ENCODE results near the gene COL4A2. TPM values are rescaled to one million over a fixed set of nuclear protein-coding genes. Genes with fewer than 3 reads are reported as not detected.

COL4A2 gene
- total RNA-seq, 4 donors from 2014 or later = 419 to 931 (median 555) TPM

DNA sequence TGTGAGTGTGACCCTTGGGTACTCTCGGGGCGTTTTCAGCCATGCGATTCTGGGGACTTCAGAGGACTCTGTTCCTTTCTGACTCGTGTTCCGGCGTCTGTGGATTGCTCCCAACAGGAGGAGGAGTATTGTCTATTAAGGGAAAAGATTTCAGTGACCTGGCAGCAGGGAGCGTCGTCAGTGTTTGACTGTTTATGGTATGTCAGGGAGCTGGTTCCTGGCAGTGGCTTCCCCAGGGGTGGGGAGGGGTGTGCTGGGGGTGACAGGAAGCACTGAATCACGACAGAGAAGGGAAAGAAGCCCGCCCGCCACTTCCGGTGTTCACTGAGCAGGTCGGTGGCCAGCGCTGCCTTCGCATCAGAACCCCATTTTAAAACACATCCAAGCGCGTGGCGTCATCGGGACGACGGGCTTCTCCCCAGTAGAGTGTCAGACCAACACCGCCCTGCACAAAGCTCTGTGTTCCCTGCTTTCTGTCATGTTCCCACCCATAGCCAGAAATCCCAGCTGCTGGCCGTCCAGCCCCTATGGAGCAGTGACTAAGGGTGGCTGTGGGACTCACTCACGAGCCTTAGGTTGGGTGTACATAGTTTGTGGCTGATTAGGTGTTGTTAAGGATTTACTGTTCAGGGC lies 33.8 kb downstream of the COL4A2 start:
- 21% methylated on average over 24 of the region's 24 CpGs for WGBS
- DNase-seq (ENCODE audit: extremely low spot score) = peak; percentile 98
- H3K36me3 ChIP-seq = no peaks in the 10 kb centered on the region
- peak overlapping the region; percentile 91 to 98 (median 92) for H3K27ac ChIP-seq (replicated peaks in 1 of 4)
- no peaks in the 10 kb centered on the region for H3K9me3 ChIP-seq
- intact Hi-C loops (cut with DNase I) = loop anchor here (5.0 kb wide), 2 partner anchors 34 to 71 kb away; partner anchors contain the start of genes COL4A1 and COL4A2
- TF ChIP-seq POLR2A (IDR thresholded peaks at IDR 0.05; ENCODE audit: low read depth) = no peak
- TF ChIP-seq POLR2AphosphoS5 (IDR thresholded peaks at IDR 0.05) = peak in 1 of 2 donors; percentile 85
- TF ChIP-seq EP300 (IDR thresholded peaks at IDR 0.05) = peak; percentile 93
- peaks cover 70 to 100% (median 96%) of the 10 kb centered on the region in 4 donors for H3K4me1 ChIP-seq
- no peaks in the 10 kb centered on the region for H3K27me3 ChIP-seq
- peak overlapping the region; percentile 30 to 40 (median 36) for H3K4me3 ChIP-seq

DNA sequence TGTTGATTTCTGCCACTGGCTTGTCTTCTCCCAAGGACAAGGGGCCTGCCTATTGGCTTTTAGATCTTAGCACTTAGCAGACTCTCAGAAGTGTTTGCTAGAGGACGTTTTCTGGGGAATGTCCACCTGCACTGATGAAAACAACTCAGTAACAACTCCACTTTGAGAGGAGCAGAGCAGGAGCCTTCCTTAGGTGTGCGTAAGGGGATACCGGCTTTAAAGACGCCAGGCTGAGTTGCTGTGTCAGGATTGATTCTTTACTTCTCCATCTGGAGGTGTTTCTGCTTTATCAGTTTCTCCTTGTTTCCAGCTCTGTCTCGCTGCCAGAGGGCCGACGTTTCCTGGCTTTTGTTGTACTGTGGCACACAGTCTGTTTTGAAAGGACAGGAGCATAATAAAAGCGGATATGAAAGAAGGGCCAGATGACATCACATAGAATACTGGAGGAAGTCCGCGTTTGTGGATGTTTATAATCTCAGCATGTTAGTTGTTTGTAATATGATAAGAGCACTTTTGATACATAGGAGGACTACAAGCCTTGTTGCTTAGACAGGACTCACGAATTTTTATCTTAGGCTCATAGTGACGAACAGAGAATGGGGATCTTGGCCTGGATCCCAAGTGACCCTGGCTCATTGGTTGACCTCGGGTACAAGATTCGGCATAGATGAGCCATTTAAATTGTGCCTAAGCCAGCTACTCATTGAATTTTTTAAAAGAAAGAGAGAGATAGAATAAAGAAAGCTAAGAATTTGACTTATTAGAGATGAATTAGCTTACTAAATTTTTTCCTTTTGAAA lies 34.6 kb downstream of the COL4A2 start:
- Histone ChIP-seq H3K36me3 (no peaks in the 10 kb centered on the region), H3K27ac (replicated peaks in 1 of 4) (peak overlapping the region; percentile 91 to 98 (median 92)), H3K9me3 (no peaks in the 10 kb centered on the region), H3K27me3 (no peaks in the 10 kb centered on the region), H3K4me1 (peaks cover 66 to 98% (median 95%) of the 10 kb centered on the region in 4 donors), H3K4me3 (peak overlapping the region; percentile 14 to 40 (median 34))
- TF ChIP-seq, protein P1, sequence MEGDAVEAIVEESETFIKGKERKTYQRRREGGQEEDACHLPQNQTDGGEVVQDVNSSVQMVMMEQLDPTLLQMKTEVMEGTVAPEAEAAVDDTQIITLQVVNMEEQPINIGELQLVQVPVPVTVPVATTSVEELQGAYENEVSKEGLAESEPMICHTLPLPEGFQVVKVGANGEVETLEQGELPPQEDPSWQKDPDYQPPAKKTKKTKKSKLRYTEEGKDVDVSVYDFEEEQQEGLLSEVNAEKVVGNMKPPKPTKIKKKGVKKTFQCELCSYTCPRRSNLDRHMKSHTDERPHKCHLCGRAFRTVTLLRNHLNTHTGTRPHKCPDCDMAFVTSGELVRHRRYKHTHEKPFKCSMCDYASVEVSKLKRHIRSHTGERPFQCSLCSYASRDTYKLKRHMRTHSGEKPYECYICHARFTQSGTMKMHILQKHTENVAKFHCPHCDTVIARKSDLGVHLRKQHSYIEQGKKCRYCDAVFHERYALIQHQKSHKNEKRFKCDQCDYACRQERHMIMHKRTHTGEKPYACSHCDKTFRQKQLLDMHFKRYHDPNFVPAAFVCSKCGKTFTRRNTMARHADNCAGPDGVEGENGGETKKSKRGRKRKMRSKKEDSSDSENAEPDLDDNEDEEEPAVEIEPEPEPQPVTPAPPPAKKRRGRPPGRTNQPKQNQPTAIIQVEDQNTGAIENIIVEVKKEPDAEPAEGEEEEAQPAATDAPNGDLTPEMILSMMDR (IDR thresholded peaks at IDR 0.05) = no peak
- TF ChIP-seq POLR2AphosphoS5 (IDR thresholded peaks at IDR 0.05) = peak in 1 of 2 donors; percentile 14
- intact Hi-C loops (cut with DNase I) = loop anchor here (5.0 kb wide), 2 partner anchors 34 to 71 kb away; partner anchors contain the start of genes COL4A1 and COL4A2
- WGBS = 19% methylated on average over 14 of the region's 14 CpGs
- DNase-seq (ENCODE audit: extremely low spot score) = no peak

DNA sequence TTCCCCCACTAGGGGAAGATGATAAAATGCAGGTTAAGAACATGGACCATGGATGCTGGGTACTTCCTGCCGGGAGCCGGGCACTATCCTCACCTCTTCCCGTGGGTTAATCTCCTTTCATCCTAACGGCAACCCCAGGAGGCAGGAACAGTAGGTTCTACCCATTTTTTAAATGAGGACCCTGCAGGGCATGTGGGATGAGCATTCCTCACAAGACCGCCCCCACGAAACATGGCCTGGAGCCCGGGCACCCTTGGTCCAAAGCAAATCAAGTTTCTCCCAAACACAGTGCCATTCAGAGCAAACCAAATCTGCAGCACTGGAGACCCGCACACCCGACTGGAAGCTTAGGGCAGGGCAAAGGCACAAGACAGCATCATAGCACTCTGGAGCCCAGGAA lies 35.4 kb downstream of the COL4A2 start:
- no peaks in the 10 kb centered on the region for H3K36me3 ChIP-seq
- H3K27me3 ChIP-seq = no peaks in the 10 kb centered on the region
- peak overlapping the region; percentile 91 to 98 (median 92) for H3K27ac ChIP-seq (replicated peaks in 1 of 4)
- H3K4me3 ChIP-seq = no peak overlapping the region
- peaks cover 66 to 98% (median 95%) of the 10 kb centered on the region in 4 donors for H3K4me1 ChIP-seq
- H3K9me3 ChIP-seq = no peaks in the 10 kb centered on the region
- no peak for DNase-seq (ENCODE audit: extremely low spot score)
- 61% methylated on average over 7 of the region's 9 CpGs for WGBS
- TF ChIP-seq, protein P1 (IDR thresholded peaks at IDR 0.05) = no peak
- TF ChIP-seq POLR2AphosphoS5 (IDR thresholded peaks at IDR 0.05) (no peak), POLR2A (IDR thresholded peaks at IDR 0.05; ENCODE audit: low read depth) (no peak), EP300 (IDR thresholded peaks at IDR 0.05) (no peak)
- intact Hi-C loops (cut with DNase I) = loop anchor here (5.0 kb wide), 2 partner anchors 35 to 70 kb away; partner anchors contain the start of genes COL4A1 and COL4A2

DNA sequence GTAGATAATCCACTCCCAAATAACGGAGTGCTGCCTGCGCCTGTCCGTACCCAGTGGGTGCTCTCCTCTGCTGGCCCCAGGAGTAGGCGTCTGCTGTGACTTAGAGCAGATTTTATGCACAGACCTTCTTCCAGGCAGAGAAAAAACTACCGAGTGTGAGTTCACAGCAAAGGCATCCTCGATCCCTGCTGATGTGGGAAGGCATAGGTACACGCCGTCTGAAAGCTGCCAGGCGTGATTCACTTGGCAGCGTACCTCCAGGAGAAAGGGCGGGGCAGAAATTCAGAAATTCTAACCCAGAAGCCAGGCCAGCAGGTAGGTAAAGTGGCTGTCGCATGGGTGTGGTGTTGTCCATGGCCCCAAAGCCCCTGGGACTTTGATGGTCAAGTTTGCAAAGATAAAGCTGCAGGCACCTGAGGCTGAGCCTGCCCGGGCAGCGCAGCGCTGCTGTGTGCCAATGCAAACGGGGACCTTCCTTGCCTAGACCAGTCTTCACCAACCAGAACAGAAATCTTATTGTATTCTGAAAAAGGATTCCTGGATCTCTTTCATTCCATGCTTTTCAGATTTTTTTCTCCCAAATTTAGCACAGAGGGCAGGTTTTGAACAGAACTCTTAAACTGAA lies 36.3 kb downstream of the COL4A2 start:
- Histone ChIP-seq H3K4me1 (peaks cover 64 to 98% (median 95%) of the 10 kb centered on the region in 4 donors), H3K4me3 (no peak overlapping the region), H3K36me3 (no peaks in the 10 kb centered on the region), H3K27ac (replicated peaks in 1 of 4) (peak overlapping the region; percentile 91 to 98 (median 92)), H3K27me3 (no peaks in the 10 kb centered on the region), H3K9me3 (no peaks in the 10 kb centered on the region)
- peak; percentile 79 for TF ChIP-seq EP300 (IDR thresholded peaks at IDR 0.05)
- TF ChIP-seq POLR2AphosphoS5 (IDR thresholded peaks at IDR 0.05) = peak in 1 of 2 donors; percentile 88
- TF ChIP-seq POLR2A (IDR thresholded peaks at IDR 0.05; ENCODE audit: low read depth) = no peak
- TF ChIP-seq, protein P1 (IDR thresholded peaks at IDR 0.05) = no peak
- intact Hi-C loops (cut with DNase I) = loop anchor here (5.0 kb wide), 2 partner anchors 36 to 69 kb away; partner anchors contain the start of genes COL4A1 and COL4A2
- WGBS = 50% methylated on average over 15 of the region's 16 CpGs
- no peak for DNase-seq (ENCODE audit: extremely low spot score)

Measured in esophagus muscularis mucosa (tissue), 4 donors.